HG03469 (cell line): ENCODE results near the gene USP13.
"Not testable (repeated sequence)": the region's sequence is repeated elsewhere in the genome, so short reads cannot be mapped to it uniquely, and the experiment has no call there.

Source experiments
- ATAC-seq: cut with Tn5 transposase; IDR thresholded peaks from one replicate; pipeline ENCODE4 v1.9.1; 2021; ENCODE audit warnings: mild to moderate bottlenecking, moderate library complexity, moderate number of reproducible peaks; ENCODE audit not compliant: unreplicated experiment

USP13 gene

GRCh38 chr3:179782841-179783240, 130.0 kb downstream of the USP13 start:
- not testable (repeated sequence) for ATAC-seq

- ATAC-seq = no peak
Measured at GRCh38 chr3:179788996-179789395, 136.2 kb downstream of the USP13 start.

GRCh38 chr3:179791793-179792192, 139.0 kb downstream of the USP13 start:
- ATAC-seq = no peak

- no peak for ATAC-seq
Measured at GRCh38 chr3:179794355-179794754, 141.5 kb downstream of the USP13 start.

- no peak for ATAC-seq
Measured at GRCh38 chr3:179796421-179796820, 143.6 kb downstream of the USP13 start.

GRCh38 chr3:179797192-179797591, 144.4 kb downstream of the USP13 start:
- no peak for ATAC-seq

GRCh38 chr3:179801263-179801662, 148.4 kb downstream of the USP13 start:
- ATAC-seq = no peak

- no peak for ATAC-seq
Measured at GRCh38 chr3:179801856-179802255, 149.0 kb downstream of the USP13 start.

- ATAC-seq = no peak
Measured at GRCh38 chr3:179806177-179806576, 153.3 kb downstream of the USP13 start.

GRCh38 chr3:179807588-179807987, 154.7 kb downstream of the USP13 start:
- ATAC-seq = no peak

- no peak for ATAC-seq
Measured at GRCh38 chr3:179809639-179810038, 156.8 kb downstream of the USP13 start.

GRCh38 chr3:179811321-179812095, 158.7 kb downstream of the USP13 start:
- peak; percentile 94 for ATAC-seq

- ATAC-seq = no peak
Measured at GRCh38 chr3:179812096-179812382, 159.2 kb downstream of the USP13 start.

GRCh38 chr3:179819379-179819778, 166.5 kb downstream of the USP13 start:
- ATAC-seq = no peak

GRCh38 chr3:179822296-179822695, 169.5 kb downstream of the USP13 start:
- ATAC-seq = no peak

- no peak for ATAC-seq
Measured at GRCh38 chr3:179825527-179826246, 172.8 kb downstream of the USP13 start.

- ATAC-seq = no peak
Measured at GRCh38 chr3:179826247-179826637, 173.4 kb downstream of the USP13 start.

- no peak for ATAC-seq
Measured at GRCh38 chr3:179828738-179829137, 175.9 kb downstream of the USP13 start.

GRCh38 chr3:179829401-179829800, 176.6 kb downstream of the USP13 start:
- ATAC-seq = no peak

GRCh38 chr3:179832333-179832854, 179.6 kb downstream of the USP13 start:
- ATAC-seq = no peak

- ATAC-seq = no peak
Measured at GRCh38 chr3:179833294-179833693, 180.5 kb downstream of the USP13 start.

GRCh38 chr3:179837374-179837773, 184.5 kb downstream of the USP13 start:
- no peak for ATAC-seq
